Measurements from ENCODE around the gene TTC29. TPM values are rescaled to one million over a fixed set of nuclear protein-coding genes. Genes with fewer than 3 reads are reported as not detected.

The TTC29 gene
- total RNA-seq, 1 experiment from 2014 or later: 0.09 TPM

- ChIA-PET POLR2A (interaction anchor here (0.6 kb wide), 1 partner anchor 374 kb away, joined by 3 read pairs; no protein-coding TSS in a partner anchor), CTCF (no interaction called here)
- TF ChIP-seq MLX (CRISPR knock-in tag; IDR thresholded peaks at IDR 0.05): no peak
- TF ChIP-seq TP53 (CRISPR knock-in tag; IDR thresholded peaks at IDR 0.05): no peak
- TF ChIP-seq GTF2I (CRISPR knock-in tag; conservative IDR thresholded peaks at IDR 0.05): no peak
- no peak for TF ChIP-seq FOXK1 (CRISPR knock-in tag; IDR thresholded peaks at IDR 0.05)
- no peak for TF ChIP-seq GABPB1 (CRISPR knock-in tag; IDR thresholded peaks at IDR 0.05)
- TF ChIP-seq USF1 (CRISPR knock-in tag; IDR thresholded peaks at IDR 0.05): no peak
- TF ChIP-seq ZNF396 (CRISPR knock-in tag; IDR thresholded peaks at IDR 0.05; ENCODE audit: borderline replicate concordance): no peak
- TF ChIP-seq ETV6 (CRISPR knock-in tag; IDR thresholded peaks at IDR 0.05): no peak
- no peak for TF ChIP-seq NR3C1 (CRISPR knock-in tag; conservative IDR thresholded peaks at IDR 0.05; ENCODE audit: low read depth)
- TF ChIP-seq ATF1 (CRISPR knock-in tag; IDR thresholded peaks at IDR 0.05): no peak
- TF ChIP-seq JUN (CRISPR knock-in tag; IDR thresholded peaks at IDR 0.05): no peak
- TF ChIP-seq, protein P1, sequence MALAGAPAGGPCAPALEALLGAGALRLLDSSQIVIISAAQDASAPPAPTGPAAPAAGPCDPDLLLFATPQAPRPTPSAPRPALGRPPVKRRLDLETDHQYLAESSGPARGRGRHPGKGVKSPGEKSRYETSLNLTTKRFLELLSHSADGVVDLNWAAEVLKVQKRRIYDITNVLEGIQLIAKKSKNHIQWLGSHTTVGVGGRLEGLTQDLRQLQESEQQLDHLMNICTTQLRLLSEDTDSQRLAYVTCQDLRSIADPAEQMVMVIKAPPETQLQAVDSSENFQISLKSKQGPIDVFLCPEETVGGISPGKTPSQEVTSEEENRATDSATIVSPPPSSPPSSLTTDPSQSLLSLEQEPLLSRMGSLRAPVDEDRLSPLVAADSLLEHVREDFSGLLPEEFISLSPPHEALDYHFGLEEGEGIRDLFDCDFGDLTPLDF (CRISPR knock-in tag; IDR thresholded peaks at IDR 0.05): no peak
- TF ChIP-seq ZNF121 (CRISPR knock-in tag; IDR thresholded peaks at IDR 0.05): no peak
- no peak for TF ChIP-seq SP1 (CRISPR knock-in tag; conservative IDR thresholded peaks at IDR 0.05)
- no peak for TF ChIP-seq CREM (CRISPR knock-in tag; IDR thresholded peaks at IDR 0.05)
- no peak for TF ChIP-seq RELA (CRISPR knock-in tag; IDR thresholded peaks at IDR 0.05; ENCODE audit: borderline replicate concordance)
- no peak for TF ChIP-seq ZNF425 (CRISPR knock-in tag; conservative IDR thresholded peaks at IDR 0.05)
- TF ChIP-seq CREB1 (CRISPR knock-in tag; IDR thresholded peaks at IDR 0.05): no peak
- no peaks in the 10 kb centered on the region for H3K9me3 Mint-ChIP-seq
- no peaks in the 10 kb centered on the region; the same call in 1 of the 2 replicates for H3K27me3 Mint-ChIP-seq (ENCODE audit: low read depth)
- ATAC-seq: no peak
- DNase-seq (ENCODE audit: low spot score): no peak
- H3K4me3 Mint-ChIP-seq: no peak overlapping the region
- H3K36me3 Mint-ChIP-seq: no peaks in the 10 kb centered on the region
- no peaks in the 10 kb centered on the region for H3K4me1 Mint-ChIP-seq
- no peak overlapping the region for H3K27ac Mint-ChIP-seq
Measured at GRCh38 chr4:146959692-146960091, 14.0 kb upstream of the TTC29 start.

DNA sequence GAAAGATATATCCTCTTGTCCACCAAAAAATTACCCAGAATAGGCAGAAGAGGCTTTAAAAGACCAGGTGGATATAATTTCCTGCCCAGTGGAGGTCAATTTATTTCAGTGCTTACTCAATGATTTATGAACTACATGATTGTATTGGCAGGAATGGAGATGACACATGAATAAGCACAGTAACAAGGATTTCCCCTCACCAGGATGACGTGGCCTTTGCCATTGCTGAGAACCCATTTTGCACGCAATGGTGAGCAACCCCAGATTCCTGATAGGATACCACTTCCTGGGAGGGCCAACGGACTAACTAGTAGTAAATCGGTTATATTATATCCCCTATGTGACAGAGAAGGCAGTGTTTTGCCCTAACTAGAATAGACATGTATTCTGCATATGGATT, 11.6 kb upstream of the TTC29 start:
- DNase-seq (ENCODE audit: low spot score) (no peak), ATAC-seq (no peak)
- Mint-ChIP-seq H3K4me1 (no peaks in the 10 kb centered on the region), H3K36me3 (no peaks in the 10 kb centered on the region), H3K27ac (no peak overlapping the region), H3K9me3 (no peaks in the 10 kb centered on the region), H3K27me3 (ENCODE audit: low read depth) (no peaks in the 10 kb centered on the region; the same call in 1 of the 2 replicates), H3K4me3 (no peak overlapping the region)
- ChIA-PET CTCF (no interaction called here), POLR2A (no interaction called here)
- TF ChIP-seq, protein P2, sequence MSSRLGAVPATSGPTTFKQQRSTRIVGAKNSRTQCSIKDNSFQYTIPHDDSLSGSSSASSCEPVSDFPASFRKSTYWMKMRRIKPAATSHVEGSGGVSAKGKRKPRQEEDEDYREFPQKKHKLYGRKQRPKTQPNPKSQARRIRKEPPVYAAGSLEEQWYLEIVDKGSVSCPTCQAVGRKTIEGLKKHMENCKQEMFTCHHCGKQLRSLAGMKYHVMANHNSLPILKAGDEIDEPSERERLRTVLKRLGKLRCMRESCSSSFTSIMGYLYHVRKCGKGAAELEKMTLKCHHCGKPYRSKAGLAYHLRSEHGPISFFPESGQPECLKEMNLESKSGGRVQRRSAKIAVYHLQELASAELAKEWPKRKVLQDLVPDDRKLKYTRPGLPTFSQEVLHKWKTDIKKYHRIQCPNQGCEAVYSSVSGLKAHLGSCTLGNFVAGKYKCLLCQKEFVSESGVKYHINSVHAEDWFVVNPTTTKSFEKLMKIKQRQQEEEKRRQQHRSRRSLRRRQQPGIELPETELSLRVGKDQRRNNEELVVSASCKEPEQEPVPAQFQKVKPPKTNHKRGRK (CRISPR knock-in tag; IDR thresholded peaks at IDR 0.05; ENCODE audit: borderline replicate concordance): no peak
- TF ChIP-seq ZNF396 (CRISPR knock-in tag; IDR thresholded peaks at IDR 0.05; ENCODE audit: borderline replicate concordance) (no peak), MXD4 (CRISPR knock-in tag; IDR thresholded peaks at IDR 0.05; ENCODE audit: borderline replicate concordance) (no peak), RELA (CRISPR knock-in tag; IDR thresholded peaks at IDR 0.05; ENCODE audit: borderline replicate concordance) (no peak), SMAD3 (CRISPR knock-in tag; IDR thresholded peaks at IDR 0.05; ENCODE audit: borderline replicate concordance) (no peak), CREM (CRISPR knock-in tag; IDR thresholded peaks at IDR 0.05) (no peak), NR2C2 (CRISPR knock-in tag; IDR thresholded peaks at IDR 0.05) (no peak)
- TF ChIP-seq, protein P3, sequence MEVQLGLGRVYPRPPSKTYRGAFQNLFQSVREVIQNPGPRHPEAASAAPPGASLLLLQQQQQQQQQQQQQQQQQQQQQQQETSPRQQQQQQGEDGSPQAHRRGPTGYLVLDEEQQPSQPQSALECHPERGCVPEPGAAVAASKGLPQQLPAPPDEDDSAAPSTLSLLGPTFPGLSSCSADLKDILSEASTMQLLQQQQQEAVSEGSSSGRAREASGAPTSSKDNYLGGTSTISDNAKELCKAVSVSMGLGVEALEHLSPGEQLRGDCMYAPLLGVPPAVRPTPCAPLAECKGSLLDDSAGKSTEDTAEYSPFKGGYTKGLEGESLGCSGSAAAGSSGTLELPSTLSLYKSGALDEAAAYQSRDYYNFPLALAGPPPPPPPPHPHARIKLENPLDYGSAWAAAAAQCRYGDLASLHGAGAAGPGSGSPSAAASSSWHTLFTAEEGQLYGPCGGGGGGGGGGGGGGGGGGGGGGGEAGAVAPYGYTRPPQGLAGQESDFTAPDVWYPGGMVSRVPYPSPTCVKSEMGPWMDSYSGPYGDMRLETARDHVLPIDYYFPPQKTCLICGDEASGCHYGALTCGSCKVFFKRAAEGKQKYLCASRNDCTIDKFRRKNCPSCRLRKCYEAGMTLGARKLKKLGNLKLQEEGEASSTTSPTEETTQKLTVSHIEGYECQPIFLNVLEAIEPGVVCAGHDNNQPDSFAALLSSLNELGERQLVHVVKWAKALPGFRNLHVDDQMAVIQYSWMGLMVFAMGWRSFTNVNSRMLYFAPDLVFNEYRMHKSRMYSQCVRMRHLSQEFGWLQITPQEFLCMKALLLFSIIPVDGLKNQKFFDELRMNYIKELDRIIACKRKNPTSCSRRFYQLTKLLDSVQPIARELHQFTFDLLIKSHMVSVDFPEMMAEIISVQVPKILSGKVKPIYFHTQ (CRISPR knock-in tag; IDR thresholded peaks at IDR 0.05): no peak
- TF ChIP-seq, protein P4, sequence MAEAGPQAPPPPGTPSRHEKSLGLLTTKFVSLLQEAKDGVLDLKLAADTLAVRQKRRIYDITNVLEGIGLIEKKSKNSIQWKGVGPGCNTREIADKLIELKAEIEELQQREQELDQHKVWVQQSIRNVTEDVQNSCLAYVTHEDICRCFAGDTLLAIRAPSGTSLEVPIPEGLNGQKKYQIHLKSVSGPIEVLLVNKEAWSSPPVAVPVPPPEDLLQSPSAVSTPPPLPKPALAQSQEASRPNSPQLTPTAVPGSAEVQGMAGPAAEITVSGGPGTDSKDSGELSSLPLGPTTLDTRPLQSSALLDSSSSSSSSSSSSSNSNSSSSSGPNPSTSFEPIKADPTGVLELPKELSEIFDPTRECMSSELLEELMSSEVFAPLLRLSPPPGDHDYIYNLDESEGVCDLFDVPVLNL (CRISPR knock-in tag; IDR thresholded peaks at IDR 0.05; ENCODE audit: borderline replicate concordance, low read depth): no peak
